CD4-positive, alpha-beta T cell (primary cell): ENCODE data around the gene SPINT2. TPM values are rescaled to one million over a fixed set of nuclear protein-coding genes. Genes with fewer than 3 reads are reported as not detected.

Experiments used
- ATAC-seq: fragments of 200-7000 bp; cut with Tn5 transposase; one replicate; pipeline ENCODE4 v1.10.0; 2022; ENCODE audit warnings: mild to moderate bottlenecking; ENCODE audit not compliant: poor library complexity
- CTCF ChIA-PET: fragments of 350-600 bp; sonication (Branson Sonifier 250); formaldehyde crosslinking; loops from one replicate; lab custom pipeline; 2021; ENCODE audit warnings: antibody characterized with exemption, inconsistent platforms; lab: Charles Lee
- POLR2A ChIA-PET: fragments of 350-600 bp; sonication (Branson Sonifier 250); formaldehyde crosslinking; loops from one replicate; lab custom pipeline; 2021; ENCODE audit warnings: antibody characterized with exemption, inconsistent platforms; lab: Charles Lee
- DNase-seq, 14 experiments: peaks; one replicate each; pipeline ENCODE4 v3.0.0-alpha.2; 2013 to 2020; ENCODE audit warnings: mixed read lengths in 2 of 14
- H3K27ac ChIP-seq, 2 donors: one replicate each; pipeline versions ENCODE4 v1.5.1 to v1.7.0; 2013; ENCODE audit warnings: low read length in 2 of 2, low read depth in 1 of 2, mild to moderate bottlenecking in 1 of 2
- H3K27me3 ChIP-seq, 2 experiments: 1 replicate in 1 of 2; 2 replicates in 1 of 2; pipeline versions ENCODE4 v1.6.1 to v1.7.0; 2013; ENCODE audit warnings: low read length in 2 of 2, control low read depth in 1 of 2, mild to moderate bottlenecking in 1 of 2, moderate library complexity in 1 of 2; ENCODE audit not compliant: insufficient read depth in 2 of 2, control insufficient read depth in 1 of 2
- H3K36me3 ChIP-seq: one replicate; pipeline ENCODE4 v1.6.1; 2013; ENCODE audit warnings: low read length, control low read depth; ENCODE audit not compliant: insufficient read depth
- H3K4me1 ChIP-seq: one replicate; pipeline ENCODE4 v1.6.1; 2013; ENCODE audit warnings: low read length, control low read depth; ENCODE audit not compliant: insufficient read depth
- H3K4me3 ChIP-seq: one replicate; pipeline ENCODE4 v1.5.1; 2013; ENCODE audit warnings: mild to moderate bottlenecking, low read length, moderate library complexity
- H3K9me3 ChIP-seq, 2 experiments: 1 replicate in 1 of 2; 2 replicates in 1 of 2; pipeline versions ENCODE4 v1.6.1 to v1.7.0; 2013; ENCODE audit warnings: low read length in 2 of 2, mild to moderate bottlenecking in 2 of 2, control low read depth in 1 of 2, moderate library complexity in 1 of 2; ENCODE audit not compliant: control insufficient read depth in 1 of 2, insufficient read depth in 1 of 2
- H3K27ac Mint-ChIP-seq: one replicate; pipeline ENCODE4 v1.8.0; 2020; ENCODE audit warnings: mixed read lengths
- H3K27me3 Mint-ChIP-seq: one replicate; pipeline ENCODE4 v1.8.0; 2021; ENCODE audit warnings: mixed read lengths
- H3K36me3 Mint-ChIP-seq: one replicate; pipeline ENCODE4 v1.8.0; 2021; ENCODE audit warnings: low read depth, mixed read lengths
- H3K4me1 Mint-ChIP-seq: one replicate; pipeline ENCODE4 v1.8.0; 2021; ENCODE audit warnings: low read depth, mixed read lengths
- H3K4me3 Mint-ChIP-seq: one replicate; pipeline ENCODE4 v1.8.0; 2020; ENCODE audit warnings: mild to moderate bottlenecking, mixed read lengths
- H3K9me3 Mint-ChIP-seq: one replicate; pipeline ENCODE4 v1.8.0; 2020; ENCODE audit warnings: mixed read lengths
- CTCF ChIP-seq: fragments of 200-600 bp; IDR thresholded peaks from one replicate; pipeline ENCODE4 v1.8.0; 2022; ENCODE audit warnings: antibody characterized with exemption, mild to moderate bottlenecking
- intact Hi-C, 2 experiments: fragments of 100-400 bp; cut with DNase I in 1 of 2; cut with micrococcal nuclease in 1 of 2; formaldehyde crosslinking; loops; one replicate each; pipeline versions ENCODE4 v1.15.1 to v1.9.0; 2023 to 2025; cut with DNase I, micrococcal nuclease
- total RNA-seq, 174 experiments: library from RNA in 2 of 174; stranded (reverse) in 2 of 174; gene quantifications; one replicate each; pipeline ENCODE4 v1.2.3 and lab custom pipeline; 2021 to 2026

Gene SPINT2
- total RNA-seq, 2 experiments from 2014 or later: 25.4 to 26.5 TPM

- intact Hi-C loops: no loop called here
- H3K27ac Mint-ChIP-seq: no peak overlapping the region
Observed at GRCh38 chr19:38329651-38330050, 65.3 kb downstream of the SPINT2 start.

GRCh38 chr19:38331728-38332127 lies 67.4 kb downstream of the SPINT2 start:
- no peak for TF ChIP-seq CTCF
- ChIA-PET POLR2A (interaction anchor here (0.7 kb wide), 1 partner anchor 19 kb away, joined by 5 read pairs; no protein-coding TSS in a partner anchor), CTCF (no interaction called here)
- no peak for DNase-seq
- no peaks in the 10 kb centered on the region for H3K9me3 Mint-ChIP-seq
- ATAC-seq: no peak
- Histone ChIP-seq H3K36me3 (peaks cover 18% of the 10 kb centered on the region), H3K4me3 (no peak overlapping the region), H3K27ac (no peak overlapping the region), H3K27me3 (no peaks in the 10 kb centered on the region), H3K9me3 (no peaks in the 10 kb centered on the region), H3K4me1 (peaks cover 13% of the 10 kb centered on the region)
- no peak overlapping the region for H3K27ac Mint-ChIP-seq
- H3K4me1 Mint-ChIP-seq: peaks cover 13% of the 10 kb centered on the region
- H3K36me3 Mint-ChIP-seq: peaks cover 33% of the 10 kb centered on the region
- intact Hi-C loops: no loop called here
- no peak overlapping the region for H3K4me3 Mint-ChIP-seq
- no peaks in the 10 kb centered on the region for H3K27me3 Mint-ChIP-seq

More at GRCh38 chr19:38329651-38330050, 65.3 kb downstream of the SPINT2 start:
- Histone ChIP-seq H3K4me1 (no peaks in the 10 kb centered on the region), H3K9me3 (no peaks in the 10 kb centered on the region), H3K4me3 (no peak overlapping the region), H3K27ac (no peak overlapping the region), H3K27me3 (no peaks in the 10 kb centered on the region), H3K36me3 (peaks cover 29% of the 10 kb centered on the region)
- DNase-seq (no peak), ATAC-seq (no peak)
- Mint-ChIP-seq H3K36me3 (peaks cover 39% of the 10 kb centered on the region), H3K27me3 (no peaks in the 10 kb centered on the region), H3K4me1 (no peaks in the 10 kb centered on the region), H3K9me3 (no peaks in the 10 kb centered on the region), H3K4me3 (no peak overlapping the region)
- POLR2A ChIA-PET: no interaction called here
- TF ChIP-seq CTCF: no peak
- CTCF ChIA-PET: no interaction called here

- DNase-seq (no peak), ATAC-seq (no peak)
- CTCF ChIA-PET: no interaction called here
- Histone ChIP-seq H3K4me3 (no peak overlapping the region), H3K4me1 (peaks cover 27% of the 10 kb centered on the region), H3K27me3 (no peaks in the 10 kb centered on the region), H3K36me3 (peaks cover 5% of the 10 kb centered on the region), H3K27ac (no peak overlapping the region), H3K9me3 (no peaks in the 10 kb centered on the region)
- Mint-ChIP-seq H3K4me1 (peaks cover 19% of the 10 kb centered on the region), H3K27ac (no peak overlapping the region), H3K36me3 (peaks cover 23% of the 10 kb centered on the region), H3K27me3 (no peaks in the 10 kb centered on the region), H3K9me3 (no peaks in the 10 kb centered on the region), H3K4me3 (no peak overlapping the region)
- POLR2A ChIA-PET: no interaction called here
- TF ChIP-seq CTCF: no peak
- intact Hi-C loops: no loop called here
Observed at GRCh38 chr19:38333245-38333644, 68.9 kb downstream of the SPINT2 start.
